Skeletal muscle tissue (tissue), 4 donors: ENCODE measurements around the gene DOHH. TPM values are rescaled to one million over a fixed set of nuclear protein-coding genes. Genes with fewer than 3 reads are reported as not detected.

Experiments
- H3K27ac ChIP-seq: one replicate; pipeline ENCODE4 v1.7.0; 2013; ENCODE audit warnings: mild to moderate bottlenecking, low read depth, low read length, inconsistent platforms
- H3K27me3 ChIP-seq, 3 donors: one replicate each; pipeline ENCODE4 v1.7.0; 2013; ENCODE audit warnings: low read length in 3 of 3; ENCODE audit not compliant: control insufficient read depth in 3 of 3, insufficient read depth in 3 of 3
- H3K36me3 ChIP-seq, 3 donors: one replicate each; pipeline ENCODE4 v1.7.0; 2013; ENCODE audit warnings: low read length in 3 of 3; ENCODE audit not compliant: control insufficient read depth in 3 of 3, insufficient read depth in 3 of 3
- H3K4me1 ChIP-seq, 3 donors: one replicate each; pipeline ENCODE4 v1.7.0; 2013; ENCODE audit warnings: low read length in 3 of 3, mild to moderate bottlenecking in 3 of 3; ENCODE audit not compliant: control insufficient read depth in 3 of 3, insufficient read depth in 3 of 3
- H3K4me3 ChIP-seq, 3 donors: one replicate each; pipeline ENCODE4 v1.7.0; 2013; ENCODE audit warnings: low read length in 3 of 3
- H3K9ac ChIP-seq, 3 donors: one replicate each; pipeline ENCODE4 v1.7.0; 2013; ENCODE audit warnings: low read length in 3 of 3, mild to moderate bottlenecking in 3 of 3, moderate library complexity in 2 of 3, low read depth in 1 of 3
- H3K9me3 ChIP-seq, 3 donors: one replicate each; pipeline ENCODE4 v1.7.0; 2013; ENCODE audit warnings: low read length in 3 of 3; ENCODE audit not compliant: control insufficient read depth in 3 of 3
- total RNA-seq: library from RNA; depleted of rRNA; stranded (reverse); fragments of >200 nt; gene quantifications from one replicate; pipeline ENCODE4 v1.2.3, GENCODE V29; 2014
- donor health status: Osteomylitis.

The DOHH gene
- total RNA-seq, 1 donor from 2014 or later, result 9.4 TPM

DNA sequence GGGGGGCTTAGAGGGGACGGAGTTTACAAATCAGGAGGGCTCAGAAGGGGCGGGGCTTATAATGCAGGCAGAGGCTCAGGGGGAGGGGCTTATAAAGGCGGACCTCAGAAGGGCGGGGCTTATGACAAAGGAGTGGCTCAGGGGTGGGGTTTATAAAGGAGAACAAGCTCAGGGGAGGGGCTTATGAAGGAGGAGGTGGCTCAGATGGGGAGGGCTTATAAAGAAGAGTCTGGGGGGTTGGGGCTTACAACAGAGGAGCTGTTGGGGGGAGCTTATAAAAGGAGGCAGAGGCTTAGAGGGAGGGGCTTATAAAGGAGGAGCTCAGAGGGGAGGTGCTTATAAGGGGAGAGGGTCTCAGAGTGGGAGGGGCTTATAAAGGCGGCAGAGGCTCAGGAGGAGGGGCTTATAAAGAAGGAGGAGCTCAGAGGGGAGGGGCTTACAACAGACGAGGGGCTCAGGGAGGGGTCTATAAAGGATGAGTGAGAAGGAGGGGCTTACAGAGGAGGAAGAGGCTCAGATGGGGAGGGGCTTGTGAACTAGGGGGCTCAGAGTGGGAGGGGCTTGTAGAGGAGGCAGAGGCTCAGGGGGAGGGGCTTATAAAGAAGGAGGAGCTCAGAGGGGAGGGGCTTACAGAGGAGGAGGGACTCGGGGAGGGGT, 21.2 kb downstream of the DOHH start:
- Histone ChIP-seq H3K36me3 (no peaks in the 10 kb centered on the region), H3K9me3 (no peaks in the 10 kb centered on the region), H3K4me1 (no peaks in the 10 kb centered on the region), H3K27ac (no peak overlapping the region), H3K9ac (no peak overlapping the region), H3K4me3 (no peak overlapping the region), H3K27me3 (peaks cover 54 to 63% (median 57%) of the 10 kb centered on the region in 3 donors)

DNA sequence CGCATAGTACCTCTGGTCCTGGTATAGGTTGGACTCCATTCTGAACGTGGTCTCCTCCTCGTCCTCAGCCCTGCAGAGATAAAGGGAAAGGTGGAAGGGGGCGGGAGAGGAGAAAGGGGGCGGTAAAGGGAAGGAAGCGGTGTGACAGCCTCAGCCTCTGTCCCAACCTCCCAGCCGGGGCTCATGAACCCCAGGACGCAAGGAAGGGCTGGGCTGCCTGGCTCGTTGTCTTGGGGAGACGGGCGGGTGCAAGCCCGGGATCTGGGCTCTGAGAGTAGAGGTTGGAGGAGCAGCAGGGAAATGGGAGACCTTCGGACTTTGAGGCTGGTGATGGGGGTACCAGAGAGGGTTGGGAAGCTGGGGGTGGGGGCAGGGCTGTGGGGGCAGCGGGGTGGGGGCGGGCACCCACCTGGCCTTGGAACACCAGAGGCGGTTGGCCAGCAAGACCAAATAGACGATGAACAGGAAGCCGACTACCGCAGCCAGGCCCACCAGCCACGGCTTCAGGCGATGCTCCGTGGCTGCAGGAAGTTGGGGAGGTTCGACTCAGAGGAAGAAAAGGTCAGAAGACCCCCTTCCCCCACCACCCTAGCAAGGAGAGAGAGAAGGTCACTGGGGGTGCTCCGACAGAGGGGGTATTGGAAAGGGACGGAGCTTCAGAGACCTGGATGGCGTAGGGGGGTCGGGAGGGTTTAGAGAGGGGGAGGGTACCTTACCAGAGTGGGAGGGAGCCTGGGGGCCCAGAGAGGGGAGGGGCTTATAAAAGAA, 21.9 kb downstream of the DOHH start:
- Histone ChIP-seq H3K4me1 (no peaks in the 10 kb centered on the region), H3K36me3 (no peaks in the 10 kb centered on the region), H3K9me3 (no peaks in the 10 kb centered on the region), H3K4me3 (no peak overlapping the region), H3K9ac (no peak overlapping the region), H3K27ac (no peak overlapping the region), H3K27me3 (peaks cover 51 to 65% (median 52%) of the 10 kb centered on the region in 3 donors)

DNA sequence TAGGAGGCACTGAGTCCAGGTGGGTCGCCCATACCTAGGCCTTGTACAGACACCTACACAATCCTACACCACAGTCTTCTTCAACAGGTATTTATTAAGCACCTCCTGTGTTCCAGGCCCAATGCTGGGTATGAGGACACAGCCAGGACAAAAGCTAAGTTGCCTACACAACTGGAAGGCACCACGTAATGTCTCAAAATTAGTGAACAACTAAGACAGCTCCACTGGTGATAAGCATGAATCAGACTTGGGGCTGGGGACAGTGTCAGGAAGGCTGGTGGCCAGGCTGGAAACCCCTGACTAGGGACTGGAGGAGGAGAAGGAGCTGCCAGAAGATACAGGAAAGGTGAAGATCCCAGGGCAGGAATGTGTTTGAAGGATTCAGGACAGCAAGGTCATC, 22.5 kb downstream of the DOHH start:
- Histone ChIP-seq H3K4me3 (no peak overlapping the region), H3K27me3 (peaks cover 47 to 60% (median 52%) of the 10 kb centered on the region in 3 donors), H3K27ac (no peak overlapping the region), H3K9ac (no peak overlapping the region), H3K9me3 (no peaks in the 10 kb centered on the region), H3K36me3 (no peaks in the 10 kb centered on the region), H3K4me1 (no peaks in the 10 kb centered on the region)

DNA sequence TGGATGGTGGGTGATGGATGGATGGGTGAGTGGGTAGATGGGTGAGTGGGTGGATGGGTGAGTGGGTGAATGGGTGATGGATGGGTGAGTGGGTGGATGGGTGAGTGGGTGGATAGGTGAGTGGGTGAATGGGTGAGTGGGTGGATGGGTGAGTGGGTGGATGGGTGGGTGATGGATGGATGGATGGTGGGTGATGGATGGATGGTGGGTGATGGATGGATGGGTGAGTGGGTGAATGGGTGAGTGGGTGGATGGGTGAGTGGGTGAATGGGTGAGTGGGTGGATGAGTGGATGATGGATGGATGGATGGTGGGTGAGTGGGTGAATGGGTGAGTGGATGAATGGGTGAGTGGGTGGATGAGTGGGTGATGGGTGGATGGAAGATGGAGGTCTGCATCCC, 23.0 kb downstream of the DOHH start:
- Histone ChIP-seq H3K4me1 (peaks cover 0 to 1% (median 0%) of the 10 kb centered on the region in 3 donors), H3K9me3 (no peaks in the 10 kb centered on the region), H3K27ac (no peak overlapping the region), H3K9ac (no peak overlapping the region), H3K36me3 (no peaks in the 10 kb centered on the region), H3K4me3 (no peak overlapping the region), H3K27me3 (peaks cover 45 to 58% (median 51%) of the 10 kb centered on the region in 3 donors)

DNA sequence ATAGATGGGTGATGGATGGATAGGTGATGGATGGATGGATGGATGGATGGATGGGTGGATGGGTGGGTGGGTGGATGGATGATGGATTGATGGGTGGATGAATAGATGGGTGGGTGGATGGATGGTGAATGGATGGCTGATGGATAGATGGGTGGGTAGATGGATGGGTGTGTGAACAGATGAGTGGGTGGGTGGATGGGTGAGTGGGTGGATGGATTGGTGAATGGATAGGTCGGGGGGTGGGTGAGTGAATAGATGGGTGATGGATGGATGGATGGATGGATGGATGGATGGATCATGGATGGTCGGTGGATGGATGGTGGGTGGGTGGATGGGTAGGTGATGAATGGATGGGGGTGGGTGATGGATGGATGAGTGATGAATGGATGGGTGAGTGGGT, 23.6 kb downstream of the DOHH start:
- no peaks in the 10 kb centered on the region for H3K36me3 ChIP-seq
- H3K4me1 ChIP-seq, result peaks cover 3 to 8% (median 5%) of the 10 kb centered on the region in 3 donors
- H3K4me3 ChIP-seq, result no peak overlapping the region
- H3K9ac ChIP-seq, result no peak overlapping the region
- no peak overlapping the region for H3K27ac ChIP-seq
- no peaks in the 10 kb centered on the region for H3K9me3 ChIP-seq
- H3K27me3 ChIP-seq, result peaks cover 38 to 51% (median 44%) of the 10 kb centered on the region in 3 donors

DNA sequence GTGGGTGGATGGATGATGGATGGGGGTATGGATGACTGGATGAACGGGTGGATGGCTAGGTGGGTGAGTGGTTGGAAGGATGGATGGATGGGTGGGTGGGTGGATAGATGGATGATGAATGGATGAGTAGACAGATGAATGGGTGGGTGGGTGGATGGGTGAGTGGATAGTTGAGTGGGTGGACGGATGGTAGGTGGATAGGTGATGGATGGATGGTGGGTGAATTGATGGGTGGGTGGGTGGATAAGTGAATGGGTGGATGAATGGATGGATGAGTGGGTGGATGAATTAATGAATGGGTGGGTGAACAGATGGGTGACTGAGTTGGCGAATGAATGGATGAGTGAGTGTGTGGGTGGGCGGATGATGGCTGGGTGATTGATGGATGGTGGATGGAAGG, 25.0 kb downstream of the DOHH start:
- no peaks in the 10 kb centered on the region for H3K36me3 ChIP-seq
- H3K4me3 ChIP-seq, result no peak overlapping the region
- H3K27me3 ChIP-seq, result peaks cover 26 to 37% (median 31%) of the 10 kb centered on the region in 3 donors
- H3K4me1 ChIP-seq, result peaks cover 3 to 8% (median 6%) of the 10 kb centered on the region in 3 donors
- H3K9me3 ChIP-seq, result no peaks in the 10 kb centered on the region
- no peak overlapping the region for H3K27ac ChIP-seq
- H3K9ac ChIP-seq, result no peak overlapping the region

DNA sequence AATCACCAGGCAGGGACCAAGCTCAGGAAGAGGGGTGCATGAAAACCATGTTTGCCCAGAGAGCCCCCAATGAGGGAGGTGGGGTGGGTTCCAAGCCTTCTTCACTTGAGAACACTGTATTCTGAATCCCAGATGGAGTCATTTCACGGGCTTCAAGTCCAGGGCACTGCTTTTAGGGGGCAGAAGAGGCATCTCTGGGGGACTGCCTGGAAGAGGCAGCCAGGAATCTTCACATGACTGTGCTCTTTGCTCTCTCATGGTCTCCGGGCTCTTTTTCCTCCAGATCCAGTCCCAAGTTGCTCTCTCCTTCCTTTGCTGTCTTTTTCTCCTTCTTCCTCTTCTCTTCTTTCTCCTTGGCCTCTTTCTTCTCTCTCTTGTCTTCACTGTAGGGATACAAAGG, 25.9 kb downstream of the DOHH start:
- peaks cover 23 to 34% (median 25%) of the 10 kb centered on the region in 3 donors for H3K27me3 ChIP-seq
- no peak overlapping the region for H3K9ac ChIP-seq

DNA sequence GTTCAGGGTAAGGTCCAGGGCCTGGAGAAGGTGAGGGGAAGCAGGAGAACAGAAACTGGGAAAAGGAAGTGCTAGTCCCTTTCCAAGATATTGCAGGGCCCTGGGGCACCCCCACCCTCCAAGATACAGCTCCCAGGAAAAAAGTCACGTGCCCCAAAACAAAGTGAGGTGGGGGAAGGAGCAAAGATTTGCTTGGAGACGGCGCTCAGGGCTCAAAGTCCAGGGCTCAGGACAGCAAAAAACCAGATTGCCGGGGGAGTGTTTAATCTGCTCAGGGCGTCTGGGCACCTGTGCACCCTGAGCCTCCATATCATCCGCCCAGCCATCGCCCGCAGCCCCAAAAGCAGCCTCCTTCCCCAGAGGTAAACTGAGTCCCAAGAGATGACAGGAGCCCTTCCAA, 26.5 kb downstream of the DOHH start:
- H3K4me1 ChIP-seq, result peaks cover 3 to 8% (median 6%) of the 10 kb centered on the region in 3 donors
- no peak overlapping the region for H3K9ac ChIP-seq
- H3K4me3 ChIP-seq, result no peak overlapping the region
- no peak overlapping the region for H3K27ac ChIP-seq
- H3K9me3 ChIP-seq, result no peaks in the 10 kb centered on the region
- peaks cover 21 to 30% (median 23%) of the 10 kb centered on the region in 3 donors for H3K27me3 ChIP-seq
- no peaks in the 10 kb centered on the region for H3K36me3 ChIP-seq

More for the DNA sequence above, 25.9 kb downstream of the DOHH start:
- H3K4me3 ChIP-seq, result no peak overlapping the region
- H3K9me3 ChIP-seq, result no peaks in the 10 kb centered on the region
- no peaks in the 10 kb centered on the region for H3K36me3 ChIP-seq
- no peak overlapping the region for H3K27ac ChIP-seq
- peaks cover 3 to 8% (median 6%) of the 10 kb centered on the region in 3 donors for H3K4me1 ChIP-seq

DNA sequence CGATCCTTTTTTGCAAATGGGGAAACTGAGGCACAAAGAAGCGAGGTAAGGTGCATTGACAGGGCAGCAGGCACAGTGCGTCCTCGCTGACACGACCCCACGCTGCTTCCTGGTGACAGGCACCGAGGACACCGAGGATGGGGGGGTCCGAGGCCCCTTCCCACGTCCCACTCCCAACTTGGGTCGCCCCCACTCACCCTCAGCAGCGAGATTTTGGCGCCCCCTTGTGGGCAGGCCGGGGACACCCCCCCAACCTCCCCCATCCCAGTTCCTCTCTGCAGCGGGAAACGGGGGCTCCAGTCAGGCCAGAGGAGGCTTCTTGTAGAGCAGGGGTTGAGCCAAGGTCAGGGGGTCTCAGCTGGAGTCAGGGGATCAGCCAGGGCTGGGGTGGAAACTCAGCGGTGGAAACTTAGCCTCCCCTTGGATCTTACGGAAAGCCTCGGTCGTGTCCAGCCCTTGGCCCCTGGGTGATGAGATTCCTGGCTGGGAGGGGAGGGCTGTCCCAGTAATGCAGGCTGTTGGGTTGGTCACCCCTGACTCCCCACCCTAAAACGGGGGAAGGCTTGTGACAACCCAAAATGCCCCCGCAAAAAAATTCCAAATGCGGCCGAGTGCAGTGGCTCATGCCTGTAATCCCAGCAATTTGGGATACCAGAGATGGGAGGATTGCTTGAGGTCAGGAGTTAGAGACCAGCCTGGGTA, 28.4 kb downstream of the DOHH start:
- Histone ChIP-seq H3K9ac (no peak overlapping the region), H3K36me3 (no peaks in the 10 kb centered on the region), H3K4me3 (no peak overlapping the region), H3K9me3 (no peaks in the 10 kb centered on the region), H3K4me1 (peaks cover 3 to 8% (median 8%) of the 10 kb centered on the region in 3 donors), H3K27me3 (peaks cover 13 to 17% (median 17%) of the 10 kb centered on the region in 3 donors), H3K27ac (no peak overlapping the region)
